ENCODE measurements around the gene SPACA7. TPM values are rescaled to one million over a fixed set of nuclear protein-coding genes. Genes with fewer than 3 reads are reported as not detected.
"Not testable (repeated sequence)": the region's sequence is repeated elsewhere in the genome, so short reads cannot be mapped to it uniquely, and the experiment has no call there.

SPACA7 gene
- total RNA-seq, 1 experiment from 2014 or later, result not detected

GRCh38 chr13:112424098-112424497, 47.9 kb downstream of the SPACA7 start:
- DNase-seq (ENCODE audit: low spot score), result no peak

DNA sequence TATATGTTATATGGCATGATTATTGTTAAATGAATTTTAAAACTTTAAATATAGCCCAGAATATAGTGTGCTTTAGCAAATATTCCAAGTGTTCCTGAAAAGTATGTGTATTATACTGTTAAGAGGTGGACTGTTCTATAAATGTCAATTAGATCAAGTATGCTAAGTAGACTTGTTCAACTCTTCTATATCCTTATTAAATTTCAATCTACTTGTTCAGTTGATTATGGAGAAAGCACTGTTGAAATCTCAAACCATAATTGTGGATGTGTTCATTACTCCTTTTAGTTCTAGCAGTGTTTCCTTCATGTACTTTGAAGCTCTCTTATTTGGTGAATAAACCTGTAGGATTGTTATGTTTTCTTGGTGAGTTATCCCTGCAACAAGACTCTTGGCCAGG, 52.5 kb downstream of the SPACA7 start:
- DNase-seq (ENCODE audit: low spot score), result no peak

DNA sequence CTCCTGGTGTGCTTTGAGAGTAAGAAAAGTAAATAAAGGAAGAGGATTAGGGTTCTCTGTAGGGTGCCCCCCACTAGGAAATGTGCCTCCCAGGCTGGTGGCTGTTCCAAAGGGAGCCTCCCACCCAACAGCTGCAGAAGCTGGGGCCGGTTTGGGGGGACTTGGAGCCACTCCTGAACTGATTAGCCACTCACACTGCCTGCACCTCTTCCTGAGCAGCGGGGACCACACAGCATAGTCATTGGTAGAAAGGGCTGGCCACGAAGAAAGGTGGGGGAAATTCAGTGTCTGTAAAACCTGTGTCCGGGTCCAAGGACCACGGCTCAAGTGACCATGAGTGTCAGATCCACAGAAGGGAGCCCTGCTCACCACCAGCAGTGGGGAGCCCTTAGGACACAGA, 55.6 kb downstream of the SPACA7 start:
- DNase-seq (ENCODE audit: low spot score), result no peak

DNA sequence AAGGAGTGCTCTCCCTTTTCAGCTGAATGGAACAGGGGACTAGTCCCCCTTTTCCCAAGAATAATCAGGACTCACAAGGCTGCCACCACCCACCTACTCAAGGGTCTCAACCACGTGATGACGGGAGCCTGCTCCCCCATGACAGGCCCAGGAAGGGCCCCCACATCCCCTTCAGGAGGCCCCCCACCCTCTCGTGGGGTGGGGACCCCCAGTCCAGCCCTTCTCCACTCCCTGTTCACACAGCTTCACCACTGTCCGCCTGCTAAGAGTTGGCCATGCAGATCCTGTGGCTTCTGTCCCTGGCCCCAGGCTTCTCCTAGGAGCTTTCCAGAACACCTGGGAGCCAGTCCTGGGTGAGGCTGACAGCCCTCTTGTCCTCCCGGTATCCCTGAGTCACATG, 56.6 kb downstream of the SPACA7 start:
- DNase-seq (ENCODE audit: low spot score), result not testable (repeated sequence)

DNA sequence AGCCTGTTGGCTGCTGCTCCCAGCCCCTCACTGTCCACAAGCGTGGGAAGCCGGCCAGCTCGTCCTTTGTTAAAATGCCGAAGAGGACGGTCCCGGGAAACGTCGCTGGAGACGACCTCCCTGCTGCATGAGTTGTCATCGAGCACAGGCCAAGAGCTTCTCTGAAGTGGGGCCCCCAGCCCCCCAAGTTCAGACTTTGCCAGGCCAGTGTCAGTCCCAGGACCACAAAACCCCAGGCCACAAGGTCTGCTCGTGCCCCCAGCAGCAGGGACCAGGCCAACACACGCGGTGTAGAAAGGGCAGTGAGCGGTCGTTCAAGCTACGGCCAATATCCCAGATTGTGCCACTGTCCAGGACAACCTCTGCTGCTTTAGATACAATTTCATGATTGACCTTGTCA, 57.4 kb downstream of the SPACA7 start:
- not testable (repeated sequence) for DNase-seq (ENCODE audit: low spot score)

DNA sequence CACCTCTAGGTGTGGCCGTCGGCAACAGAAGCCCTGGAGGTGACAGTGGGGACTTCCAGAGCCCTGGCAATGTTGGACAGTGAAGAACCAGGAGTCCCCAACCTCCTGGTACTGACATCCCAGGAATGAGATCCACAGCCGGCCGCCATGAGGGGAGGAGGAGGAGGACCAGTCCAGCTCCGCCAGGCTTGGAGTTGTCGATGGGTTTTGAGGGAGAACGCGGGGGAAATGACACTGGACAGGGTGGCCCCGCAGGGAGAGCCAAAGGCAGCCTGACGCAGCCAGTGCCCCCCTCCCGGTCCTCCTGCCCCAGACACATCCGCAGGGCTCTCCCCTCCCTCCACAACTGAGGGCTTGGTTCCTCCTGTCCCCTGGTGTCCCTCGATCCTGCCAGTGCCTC, 57.9 kb downstream of the SPACA7 start:
- no peak for DNase-seq (ENCODE audit: low spot score)

GRCh38 chr13:112434937-112435523, 58.9 kb downstream of the SPACA7 start:
- no peak for DNase-seq (ENCODE audit: low spot score)

DNA sequence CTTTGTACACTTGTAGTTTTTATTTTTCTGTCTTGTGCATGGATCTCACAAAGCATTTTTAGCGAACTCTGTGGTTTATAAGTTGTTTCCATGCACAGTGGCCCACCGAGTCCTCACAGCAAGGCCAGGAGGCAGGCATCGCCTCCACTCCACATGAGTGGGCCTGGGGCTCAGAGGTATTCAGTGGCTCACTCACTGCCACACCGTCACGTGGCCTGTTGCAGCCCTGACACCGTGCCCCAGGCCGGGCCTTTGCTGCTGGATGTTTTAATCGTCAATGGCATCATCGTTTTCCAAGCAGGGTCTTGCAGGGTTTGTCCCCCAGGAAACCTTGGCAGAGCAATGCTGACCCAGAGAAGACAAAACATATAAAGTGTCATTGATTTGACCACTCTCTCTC, 59.8 kb downstream of the SPACA7 start:
- no peak for DNase-seq (ENCODE audit: low spot score)

DNA sequence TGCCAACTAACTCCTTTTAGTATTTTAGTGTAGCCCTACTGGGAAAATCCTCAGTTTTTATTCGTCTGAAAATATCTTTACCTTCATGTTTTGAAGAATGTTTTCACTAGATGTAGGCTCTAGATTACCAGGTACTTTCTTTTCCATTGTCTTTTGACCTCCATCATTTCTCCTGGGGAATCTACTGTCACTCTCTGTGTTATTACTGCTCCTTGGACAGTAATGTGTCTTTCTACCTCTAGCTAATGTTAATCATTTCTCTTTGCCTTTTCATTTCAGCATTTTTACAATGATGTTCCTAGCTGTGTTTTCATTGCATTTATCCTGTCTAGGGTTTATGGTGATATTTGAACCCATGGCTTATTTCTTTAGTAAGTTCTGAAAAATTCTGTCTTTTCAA, 61.9 kb downstream of the SPACA7 start:
- DNase-seq (ENCODE audit: low spot score), result no peak

- no peak for DNase-seq (ENCODE audit: low spot score)
Observed at GRCh38 chr13:112438515-112438914, 62.4 kb downstream of the SPACA7 start.

DNA sequence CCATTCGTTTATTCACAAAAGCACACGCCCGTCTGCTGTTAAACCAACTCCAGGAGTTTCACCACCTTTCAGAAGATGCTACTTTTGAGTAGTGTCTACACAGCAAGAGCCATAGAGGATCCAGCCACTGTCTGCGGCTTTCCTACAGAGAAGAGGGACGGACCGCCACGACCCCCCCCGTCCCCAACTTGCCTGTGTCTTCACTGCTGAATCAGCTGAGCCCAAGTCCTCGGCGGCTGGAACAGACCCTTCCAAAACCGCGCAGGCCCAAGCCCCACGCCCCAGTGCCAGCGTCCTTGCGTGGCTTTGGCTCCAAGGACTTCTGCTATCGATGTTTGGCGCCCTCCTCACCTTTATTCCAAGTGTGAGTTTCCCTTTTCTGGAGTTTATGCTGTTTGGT, 65.1 kb downstream of the SPACA7 start:
- no peak for DNase-seq (ENCODE audit: low spot score)

- no peak for DNase-seq (ENCODE audit: low spot score)
Observed at GRCh38 chr13:112441779-112442310, 65.7 kb downstream of the SPACA7 start.

DNA sequence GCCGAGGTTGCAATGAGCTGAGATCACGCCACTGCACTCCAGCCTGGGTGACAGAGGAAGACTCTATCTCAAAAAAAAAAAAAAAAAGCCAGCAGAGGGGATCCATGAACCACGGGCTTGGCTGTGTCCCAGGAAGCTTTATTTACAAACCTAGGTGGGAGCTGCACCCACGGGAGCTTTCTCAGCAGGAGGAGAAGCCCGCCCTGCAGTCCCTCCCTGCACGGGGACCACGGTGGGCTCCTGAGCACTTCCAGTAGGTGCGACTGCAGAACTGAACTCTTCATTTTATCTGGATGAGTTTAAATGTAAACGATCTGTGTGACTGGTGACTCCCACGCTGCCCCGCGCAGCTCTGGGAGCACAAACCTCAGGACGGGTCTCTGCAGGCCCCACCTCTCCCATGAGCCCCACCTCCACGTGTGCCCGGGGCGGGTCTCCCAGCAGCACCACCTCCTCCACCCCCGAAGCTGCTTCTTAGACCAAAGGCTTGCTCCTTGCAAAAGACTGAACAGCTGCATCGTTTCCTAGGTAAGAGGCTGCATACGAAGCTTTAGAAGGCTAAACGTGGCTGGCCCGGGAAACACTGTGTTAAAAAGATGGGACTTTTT, 66.4 kb downstream of the SPACA7 start:
- no peak for DNase-seq (ENCODE audit: low spot score)

DNA sequence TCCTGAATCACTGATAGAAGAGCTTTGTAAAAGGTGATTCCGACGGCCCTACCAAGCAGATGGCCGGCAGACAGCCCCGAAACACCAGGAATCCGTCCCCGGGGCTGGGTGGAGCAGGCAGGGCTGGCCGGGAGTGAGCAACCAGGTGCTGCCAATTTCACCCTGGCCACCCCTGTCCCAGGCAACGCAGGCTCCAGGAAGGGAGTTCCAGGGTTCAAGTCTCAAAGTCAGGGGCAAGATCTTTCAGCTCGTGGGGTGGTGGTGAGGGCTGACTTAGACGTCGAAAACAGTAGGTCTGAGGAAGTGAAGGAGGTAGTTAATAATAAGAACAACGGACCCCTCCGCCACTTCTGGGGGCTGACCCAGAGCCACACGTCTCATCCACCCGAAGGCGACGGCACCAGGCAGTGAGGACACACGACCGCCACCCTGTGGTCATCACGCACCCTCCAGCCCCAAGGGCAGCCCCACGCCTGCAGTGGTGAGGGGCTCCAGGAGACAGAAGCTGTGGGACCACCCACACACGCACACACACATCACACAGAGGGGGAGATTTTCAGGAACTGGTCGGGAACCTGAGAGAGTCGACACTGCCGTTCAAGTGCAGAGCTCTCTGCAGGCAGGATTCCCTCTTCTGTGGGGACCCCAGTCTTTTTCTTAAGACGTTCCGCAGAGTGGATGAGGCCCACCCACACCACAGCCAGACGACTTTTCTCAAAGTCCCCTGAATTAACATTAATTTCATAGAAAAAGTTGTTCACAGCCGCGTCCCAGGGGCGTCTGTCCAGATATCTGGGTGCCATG, 67.2 kb downstream of the SPACA7 start:
- DNase-seq (ENCODE audit: low spot score), result no peak

DNA sequence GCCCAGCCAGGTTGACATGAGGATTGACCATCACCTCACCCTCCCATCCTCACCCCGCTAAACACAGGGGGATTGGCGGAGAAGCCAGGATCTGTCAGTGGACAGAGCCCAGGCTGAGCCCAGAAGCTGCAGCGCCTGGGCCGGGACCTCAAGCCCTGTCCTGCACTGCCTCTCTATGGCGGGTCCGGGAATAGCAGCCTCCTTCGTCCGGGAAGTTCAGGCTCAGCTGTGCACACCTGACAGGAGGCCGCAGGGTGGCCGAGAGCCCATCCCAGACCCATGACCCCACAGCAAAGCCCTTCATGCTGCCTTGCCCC, 67.8 kb downstream of the SPACA7 start:
- peak; percentile 6 for DNase-seq (ENCODE audit: low spot score)

- no peak for DNase-seq (ENCODE audit: low spot score)
Observed at GRCh38 chr13:112444416-112445399, 68.6 kb downstream of the SPACA7 start.

- no peak for DNase-seq (ENCODE audit: low spot score)
Observed at GRCh38 chr13:112445411-112446271, 69.5 kb downstream of the SPACA7 start.

GRCh38 chr13:112446347-112446861, 70.2 kb downstream of the SPACA7 start:
- no peak for DNase-seq (ENCODE audit: low spot score)

GRCh38 chr13:112446867-112447266, 70.7 kb downstream of the SPACA7 start:
- DNase-seq (ENCODE audit: low spot score), result no peak

GRCh38 chr13:112447306-112447705, 71.2 kb downstream of the SPACA7 start:
- DNase-seq (ENCODE audit: low spot score), result no peak

Data from H4 (cell line).